NCI-H1436 (cell line): ENCODE results near the gene KNG1.
"Not testable (repeated sequence)": the region's sequence is repeated elsewhere in the genome, so short reads cannot be mapped to it uniquely, and the experiment has no call there.

Experiments
- DNase-seq: peaks from one replicate; lab custom pipeline; 2025; lab: John Stamatoyannopoulos, UW

KNG1 gene

DNA sequence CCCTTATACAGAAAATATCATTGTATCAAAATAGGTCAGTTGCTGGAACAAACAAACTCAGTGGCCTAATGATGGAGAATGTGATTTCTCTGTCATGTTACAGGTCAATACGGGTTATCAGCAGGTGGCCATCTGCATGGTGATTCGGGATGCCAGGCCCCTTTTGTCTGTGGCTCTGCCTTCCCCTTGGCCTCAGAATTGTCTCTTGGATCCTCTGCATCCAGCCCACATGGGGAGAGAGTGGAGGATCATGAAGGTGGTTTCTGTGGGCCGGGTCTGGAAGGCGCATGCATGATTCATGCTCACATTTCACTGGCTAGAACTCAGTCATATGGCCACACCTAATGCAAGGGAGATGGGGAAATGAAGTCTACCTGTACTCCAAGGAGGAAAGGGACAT, 6.5 kb upstream of the KNG1 start:
- DNase-seq: not testable (repeated sequence)

GRCh38 chr3:186713499-186713898, 3.7 kb upstream of the KNG1 start:
- no peak for DNase-seq

GRCh38 chr3:186719945-186720739, 3.0 kb downstream of the KNG1 start:
- DNase-seq: no peak

DNA sequence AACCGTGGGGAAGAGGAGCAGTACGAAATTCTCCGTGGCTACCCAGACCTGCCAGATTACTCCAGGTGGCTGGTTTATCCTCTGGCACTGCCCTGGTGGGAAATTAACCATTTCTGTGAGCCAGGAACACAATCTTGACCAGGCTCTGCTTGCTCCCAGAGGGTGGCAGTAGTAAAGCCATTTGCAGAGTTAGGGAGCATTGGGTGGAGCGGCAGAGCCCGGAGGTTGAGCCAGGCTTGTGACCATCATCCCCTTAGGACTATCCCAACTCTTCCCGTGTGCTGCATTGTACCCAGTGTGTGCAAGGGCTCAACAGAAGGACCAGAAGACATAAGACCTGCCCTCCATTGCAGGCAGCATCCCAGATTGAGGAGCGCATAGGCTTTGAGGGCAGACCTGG, 5.3 kb downstream of the KNG1 start:
- no peak for DNase-seq

- DNase-seq: no peak
Measured at GRCh38 chr3:186724911-186725310, 7.8 kb downstream of the KNG1 start.

DNA sequence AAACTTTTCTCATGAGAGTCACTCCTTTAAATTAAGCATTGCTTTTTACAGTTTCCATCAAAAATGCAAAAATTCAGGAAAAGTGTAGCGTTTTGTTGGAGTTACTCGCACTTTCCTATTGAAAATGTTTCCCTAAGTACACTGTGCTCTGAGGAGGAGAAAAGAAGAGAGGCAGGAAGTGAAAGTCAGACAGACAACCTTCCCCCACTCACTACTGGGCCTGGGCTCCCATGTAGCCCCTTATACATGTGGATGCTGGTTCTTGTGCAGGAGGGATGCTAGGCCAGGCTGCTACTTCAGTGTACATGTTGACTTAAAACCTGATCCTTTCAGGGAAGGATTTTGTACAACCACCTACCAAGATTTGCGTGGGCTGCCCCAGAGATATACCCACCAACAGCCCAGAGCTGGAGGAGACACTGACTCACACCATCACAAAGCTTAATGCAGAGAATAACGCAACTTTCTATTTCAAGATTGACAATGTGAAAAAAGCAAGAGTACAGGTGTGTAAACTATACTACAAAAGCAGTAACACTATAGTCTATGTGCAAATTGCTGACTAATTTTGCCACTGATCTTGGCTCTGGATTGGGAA, 15.1 kb downstream of the KNG1 start:
- no peak for DNase-seq

DNA sequence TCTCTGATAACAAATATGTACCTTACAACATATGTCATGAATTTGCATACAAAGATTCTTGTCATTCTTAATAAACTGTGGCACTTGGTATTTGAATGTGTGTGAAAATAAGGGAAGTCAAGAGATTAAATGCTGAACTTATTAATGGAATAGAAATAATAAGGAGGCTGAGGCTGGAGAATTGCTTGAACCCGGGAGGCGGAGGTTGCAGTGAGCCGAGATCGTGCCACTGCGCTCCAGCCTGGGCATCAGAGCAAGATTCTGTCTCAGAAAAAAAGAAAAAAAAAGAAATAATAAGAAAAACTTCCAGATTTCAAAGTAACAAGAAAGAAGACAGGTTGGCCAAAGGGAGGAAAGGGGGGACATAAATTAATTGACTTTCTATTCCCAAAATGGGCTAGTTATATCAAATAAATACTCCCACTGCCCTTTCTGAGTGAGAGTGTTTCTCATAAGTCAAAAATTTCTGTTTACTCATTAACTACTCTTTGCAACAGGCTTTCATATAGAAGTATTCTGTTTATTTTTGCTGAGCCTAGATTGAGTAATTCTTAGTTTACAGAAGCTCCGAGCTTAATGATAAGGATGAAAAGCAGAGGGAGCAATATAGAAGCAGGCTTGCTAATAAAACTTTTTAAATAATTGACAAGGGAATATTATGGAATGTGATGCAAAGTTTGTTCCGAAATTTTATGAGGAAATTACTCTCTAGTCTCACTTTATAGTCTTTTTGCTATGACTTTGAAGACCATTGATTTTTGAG, 25.6 kb downstream of the KNG1 start:
- DNase-seq: no peak

- DNase-seq: no peak
Measured at GRCh38 chr3:186743666-186744065, 26.5 kb downstream of the KNG1 start.

- DNase-seq: no peak
Measured at GRCh38 chr3:186746008-186746407, 28.8 kb downstream of the KNG1 start.

DNA sequence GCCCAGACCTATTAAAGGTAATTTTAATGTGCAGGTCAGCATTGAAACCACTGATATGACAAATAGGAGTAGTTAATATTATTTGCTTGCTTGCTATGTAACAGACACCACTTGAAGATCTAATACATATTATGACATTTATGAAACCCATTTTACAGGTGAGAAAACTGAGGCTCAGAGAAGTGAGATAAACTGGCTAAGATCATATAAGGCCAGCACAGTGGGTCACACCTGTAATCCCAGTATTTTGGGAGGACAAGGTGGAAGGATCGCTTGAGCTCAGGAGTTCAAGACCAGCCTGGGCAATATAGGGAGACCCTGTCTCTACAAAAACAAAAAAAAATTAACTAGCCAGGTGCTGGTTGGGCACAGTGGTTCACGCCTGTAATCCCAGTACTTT, 33.2 kb downstream of the KNG1 start:
- no peak for DNase-seq

- DNase-seq: no peak
Measured at GRCh38 chr3:186751480-186751879, 34.3 kb downstream of the KNG1 start.

DNA sequence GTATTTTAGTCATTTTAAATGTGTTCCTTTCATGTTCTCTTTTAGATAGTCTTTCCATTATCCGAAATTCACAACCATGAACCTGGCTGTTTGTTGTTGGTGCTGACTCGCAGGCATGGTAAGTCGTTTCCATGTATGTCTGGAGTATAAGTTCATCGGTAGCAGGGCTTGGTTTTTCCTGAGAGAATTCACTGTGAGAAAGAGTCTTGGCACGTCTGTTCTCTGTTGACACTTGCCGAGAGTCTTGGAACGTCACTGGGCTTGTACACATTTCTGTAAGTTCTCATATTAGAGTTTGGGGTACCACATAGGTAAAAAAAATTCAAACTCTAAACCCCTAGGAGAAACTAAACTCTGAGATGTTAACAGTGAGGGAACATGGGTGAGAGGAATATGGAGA, 36.8 kb downstream of the KNG1 start:
- DNase-seq: no peak

GRCh38 chr3:186754871-186755270, 37.7 kb downstream of the KNG1 start:
- DNase-seq: no peak

DNA sequence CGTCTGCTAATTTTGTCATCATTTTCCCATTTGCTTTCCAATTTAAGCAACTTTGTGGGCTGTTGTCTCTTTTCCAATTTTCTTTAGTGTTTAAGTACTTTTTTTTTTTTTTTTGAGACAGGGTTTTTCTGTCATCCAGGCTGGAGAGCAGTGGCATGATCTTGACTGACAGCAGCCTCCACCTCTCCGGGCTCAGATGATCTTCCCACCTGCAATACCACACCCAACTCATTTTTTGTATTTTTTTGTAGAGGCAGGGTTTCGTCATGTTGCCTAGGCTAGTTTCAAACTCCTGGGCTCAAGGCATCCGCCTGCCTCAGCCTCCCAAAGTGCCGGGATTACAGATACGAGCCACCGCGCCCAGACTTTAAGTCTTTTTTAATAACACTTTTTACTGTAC, 40.1 kb downstream of the KNG1 start:
- no peak for DNase-seq

GRCh38 chr3:186757686-186758220, 40.6 kb downstream of the KNG1 start:
- DNase-seq: no peak

DNA sequence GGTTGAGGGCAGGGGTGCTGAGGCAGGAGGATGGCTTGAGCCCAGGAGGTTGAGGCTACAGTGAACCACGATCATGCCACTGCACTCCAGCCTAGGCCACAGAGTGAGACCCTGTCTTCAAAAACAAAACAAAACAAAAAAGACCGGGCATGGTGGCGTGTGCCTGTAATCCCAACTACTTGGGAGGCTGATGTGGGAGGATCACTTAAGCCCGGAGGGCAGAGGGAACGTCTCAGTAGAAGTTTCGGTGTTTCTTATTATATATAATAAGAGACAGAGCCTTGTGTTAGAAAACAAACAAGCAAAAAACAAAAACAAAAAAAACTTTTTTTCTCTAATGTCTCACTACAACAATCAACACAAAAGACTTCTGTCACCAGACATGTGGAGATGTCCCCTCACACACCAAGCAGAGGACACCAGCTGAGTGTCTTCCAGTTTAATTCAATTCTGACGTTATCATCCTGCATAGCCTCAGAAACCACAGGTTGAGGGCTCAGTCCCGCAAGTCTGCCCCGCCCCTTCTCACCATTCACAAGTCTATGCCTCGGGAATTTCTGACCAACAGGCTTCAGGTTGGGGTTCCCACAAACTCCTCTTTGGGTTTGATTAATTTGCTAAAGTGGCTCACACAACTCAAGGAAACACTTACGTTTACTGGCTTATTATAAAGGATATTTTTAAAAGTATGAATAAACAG, 42.2 kb downstream of the KNG1 start:
- DNase-seq: no peak

GRCh38 chr3:186760141-186760833, 43.1 kb downstream of the KNG1 start:
- DNase-seq: no peak

DNA sequence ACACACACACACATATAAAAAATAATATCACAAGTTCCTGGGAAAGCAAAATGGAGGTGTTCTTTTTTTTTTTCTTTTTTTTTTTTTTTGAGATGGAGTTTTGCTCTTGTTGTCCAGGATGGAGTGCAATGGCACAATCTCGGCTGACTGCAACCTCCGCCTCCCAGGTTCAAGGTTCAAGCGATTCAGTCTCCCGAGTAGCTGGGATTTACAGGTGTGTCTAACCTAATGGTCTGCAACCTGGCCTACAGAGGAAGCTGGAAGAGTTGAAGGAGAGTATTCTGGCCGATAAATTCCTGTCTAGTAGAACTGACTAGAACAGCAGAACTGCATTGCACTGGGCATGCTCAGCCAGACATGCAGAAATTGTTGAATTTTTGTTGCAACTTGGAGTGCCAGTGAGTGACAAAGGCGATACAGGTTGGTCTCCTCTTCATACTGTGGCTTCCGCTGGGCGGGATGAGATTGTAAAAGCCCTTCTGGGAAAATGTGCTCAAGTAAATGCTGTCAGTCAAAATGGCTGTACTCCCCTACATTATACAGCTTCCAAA, 43.8 kb downstream of the KNG1 start:
- no peak for DNase-seq

DNA sequence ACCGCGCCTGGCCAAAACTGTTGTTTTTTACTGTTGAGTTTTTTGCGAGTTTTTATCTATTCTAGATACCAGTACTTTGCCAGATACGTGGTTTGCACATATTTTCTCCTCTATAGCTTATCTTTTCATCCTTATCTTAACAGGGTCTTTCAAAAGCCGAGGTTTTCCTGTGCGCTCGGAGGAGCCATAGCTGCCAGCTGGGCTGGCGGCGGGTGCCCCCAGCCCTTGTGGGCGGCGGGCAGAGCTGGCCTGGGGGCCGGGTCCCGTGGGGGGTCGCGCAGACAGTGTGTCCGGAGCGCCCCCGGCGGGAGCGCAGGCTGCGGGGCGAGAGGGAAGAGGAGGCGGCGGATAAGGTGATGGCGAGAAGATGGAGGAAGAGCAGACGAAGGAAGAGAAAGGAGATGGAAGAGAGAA, 55.1 kb downstream of the KNG1 start:
- no peak for DNase-seq

- DNase-seq: no peak
Measured at GRCh38 chr3:186772701-186773417, 55.7 kb downstream of the KNG1 start.

DNA sequence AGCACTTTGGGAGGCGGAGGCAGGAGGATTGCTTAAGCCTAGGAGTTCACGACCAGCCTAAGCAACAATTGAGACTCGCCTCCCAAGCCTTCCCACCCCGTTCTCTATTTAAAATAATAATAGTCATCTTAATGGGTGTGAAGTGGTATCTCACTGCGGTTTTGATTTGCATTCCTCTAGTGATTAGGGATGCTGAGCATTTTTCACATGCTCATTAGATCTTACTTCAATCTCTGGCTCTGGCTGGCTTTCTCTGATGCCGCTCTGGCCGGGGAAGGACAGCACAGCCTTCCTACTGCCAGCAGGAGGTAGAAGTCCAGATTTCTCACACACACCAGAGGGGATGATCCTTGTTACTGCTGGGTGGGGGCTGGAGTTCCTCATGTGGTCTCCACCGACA, 58.8 kb downstream of the KNG1 start:
- no peak for DNase-seq
